GM12892 (cell line): ENCODE data around the gene PADI1.

Experiments used
- DNase-seq: peaks from one replicate; pipeline ENCODE4 v3.0.0; 2011; ENCODE audit not compliant: insufficient read length
- FAIRE-seq: peaks from 2 replicates; lab custom pipeline; 2011; peaks lifted over from hg19 to GRCh38; lab: Jason Lieb, UNC
- POLR2A ChIP-seq: IDR thresholded peaks from 2 replicates; pipeline ENCODE4 v1.6.1; 2011; ENCODE audit warnings: low read depth, low read length, control low read depth
- POLR2AphosphoS5 ChIP-seq: IDR thresholded peaks from 2 replicates; pipeline ENCODE4 v1.6.1; 2011; ENCODE audit warnings: low read depth, low read length, control low read depth
- TAF1 ChIP-seq: IDR thresholded peaks from 2 replicates; pipeline ENCODE4 v1.6.1; 2011; ENCODE audit warnings: low read depth, mild to moderate bottlenecking, control low read depth, low read length, borderline replicate concordance

The PADI1 gene

DNA sequence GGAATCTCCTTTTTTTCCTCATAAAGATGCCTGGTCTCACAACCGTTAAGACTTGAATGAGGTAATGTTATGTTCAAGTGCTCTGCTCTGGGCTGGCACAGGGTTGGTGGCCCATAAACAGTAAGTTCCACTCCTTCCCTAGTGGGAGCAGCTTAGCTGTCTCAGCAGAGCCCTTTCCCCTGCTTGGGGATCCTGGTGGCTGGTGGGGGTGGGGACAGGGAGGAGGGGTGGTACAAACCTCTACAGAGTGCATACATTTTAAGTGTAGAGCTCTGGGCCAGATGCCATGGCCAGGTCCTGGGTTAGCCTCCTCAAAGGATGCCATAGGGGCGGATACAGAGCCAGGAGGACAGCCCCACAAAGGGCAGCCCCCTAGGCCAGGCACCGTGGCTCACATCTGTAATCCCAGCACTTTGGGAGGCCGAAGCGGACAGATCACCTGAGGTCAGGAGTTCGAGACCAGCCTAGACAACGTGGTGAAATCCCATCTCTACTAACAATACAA, 20.7 kb upstream of the PADI1 start:
- FAIRE-seq (no peak), DNase-seq (no peak)
- TF ChIP-seq POLR2AphosphoS5 (no peak), POLR2A (no peak), TAF1 (no peak)

DNA sequence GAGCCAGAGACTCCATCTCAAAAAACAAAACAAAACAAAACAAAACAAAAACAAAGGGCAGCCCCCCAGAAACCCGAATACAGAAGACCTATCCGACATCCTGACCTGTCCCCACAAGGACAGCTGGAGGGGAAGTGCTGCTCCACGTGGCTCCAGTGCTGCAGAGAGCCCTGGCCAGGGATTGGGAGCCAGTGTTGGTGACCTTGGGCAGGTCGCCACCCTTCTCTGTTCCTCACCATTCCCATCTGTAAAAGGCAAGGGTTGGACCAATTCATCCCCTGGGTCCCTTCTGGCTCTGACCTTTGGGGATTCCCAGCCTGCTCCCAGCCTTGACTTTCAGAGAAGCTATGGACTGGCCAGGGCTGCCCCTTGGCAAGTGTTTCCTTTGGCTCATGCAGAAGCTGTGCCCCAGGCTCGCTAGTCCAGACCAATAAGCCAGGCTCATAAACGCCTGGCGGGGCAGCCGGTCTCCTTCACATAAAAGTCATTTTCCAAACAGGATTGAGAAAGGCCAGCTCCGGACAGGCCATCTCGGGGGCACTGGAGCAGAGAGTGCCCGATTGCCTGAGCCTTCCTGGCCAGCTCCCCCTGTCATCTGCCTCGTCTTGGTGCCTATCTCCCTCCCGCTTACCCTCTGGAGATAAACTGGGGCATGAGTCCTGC, 20.0 kb upstream of the PADI1 start:
- FAIRE-seq (no peak), DNase-seq (no peak)
- no peak for TF ChIP-seq POLR2A
- no peak for TF ChIP-seq TAF1
- TF ChIP-seq POLR2AphosphoS5, result no peak

DNA sequence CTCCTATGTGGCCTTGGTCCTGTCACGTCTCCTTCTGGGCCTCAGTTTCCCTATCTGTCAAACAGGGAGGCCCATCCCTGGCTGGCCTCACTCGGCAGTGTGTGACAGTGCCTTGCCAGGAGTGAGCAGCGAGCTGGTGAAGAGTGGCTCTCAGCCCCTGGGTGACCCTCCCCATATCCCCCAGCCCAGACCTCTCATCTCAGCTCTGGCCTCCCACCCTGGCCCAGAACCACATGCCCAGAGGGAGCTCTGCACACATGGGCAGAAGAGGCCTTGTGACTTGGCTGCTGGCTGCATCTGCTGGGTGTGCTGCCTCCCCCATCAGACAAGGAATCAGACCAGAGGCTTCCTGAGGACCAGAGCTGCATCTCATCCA, 19.5 kb upstream of the PADI1 start:
- FAIRE-seq (no peak), DNase-seq (no peak)
- TF ChIP-seq POLR2A, result no peak
- no peak for TF ChIP-seq TAF1
- no peak for TF ChIP-seq POLR2AphosphoS5

DNA sequence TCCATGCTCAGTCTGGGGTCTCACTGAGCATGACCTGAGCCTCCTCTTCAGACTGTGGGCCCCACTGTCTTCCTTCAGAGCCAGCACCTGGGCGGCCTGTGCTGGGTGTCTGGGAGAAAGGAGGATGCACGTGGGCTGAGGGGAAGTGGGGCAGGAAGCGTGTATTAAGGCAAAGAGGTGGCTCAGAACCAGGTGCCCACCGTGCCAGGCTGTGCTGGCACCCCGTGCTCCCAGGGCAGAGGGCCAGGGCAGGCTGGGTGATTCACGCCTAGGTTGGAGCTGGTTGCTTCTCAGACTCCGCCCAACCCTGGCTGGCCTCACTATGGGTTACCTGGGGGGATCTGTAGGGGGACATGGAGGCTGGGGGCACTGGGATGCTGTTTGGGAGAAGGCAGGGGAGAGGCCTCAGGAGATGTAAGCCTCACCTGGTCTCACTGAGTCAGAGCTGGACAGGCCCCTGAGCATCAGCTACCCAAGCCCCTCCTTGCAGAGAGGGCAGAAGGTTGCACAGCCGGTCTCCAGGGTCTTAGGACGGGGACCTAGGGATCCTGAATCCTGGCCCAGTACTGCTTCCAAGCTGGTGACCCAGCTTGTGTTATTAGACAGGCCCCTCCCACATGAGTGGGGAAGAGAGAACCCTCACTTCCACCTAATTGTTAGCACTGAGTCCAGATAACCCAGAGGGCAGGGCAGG, 18.6 kb upstream of the PADI1 start:
- TF ChIP-seq POLR2AphosphoS5, result no peak
- no peak for TF ChIP-seq TAF1
- TF ChIP-seq POLR2A, result no peak
- no peak for DNase-seq
- FAIRE-seq, result no peak

DNA sequence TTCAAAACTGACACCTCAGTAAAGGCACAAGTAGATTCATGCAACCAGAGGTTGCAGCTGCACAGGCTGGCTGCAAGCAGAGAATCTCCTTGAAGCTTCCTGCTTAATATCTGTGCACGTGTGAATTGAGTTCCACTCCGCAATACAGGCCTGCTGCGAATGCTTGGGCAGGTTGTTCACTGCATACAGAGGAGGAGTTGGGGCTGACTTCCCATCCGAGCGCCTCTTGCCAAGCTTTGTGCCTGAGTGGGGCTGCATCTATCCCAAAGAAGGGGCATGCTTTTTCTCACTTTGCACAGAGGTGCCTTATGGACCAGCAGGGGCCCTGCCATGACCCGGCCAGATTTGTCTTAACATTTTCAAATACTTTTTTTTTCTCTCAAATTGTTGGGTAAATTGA, 17.9 kb upstream of the PADI1 start:
- DNase-seq (no peak), FAIRE-seq (no peak)
- TF ChIP-seq TAF1, result no peak
- TF ChIP-seq POLR2A, result no peak
- no peak for TF ChIP-seq POLR2AphosphoS5

DNA sequence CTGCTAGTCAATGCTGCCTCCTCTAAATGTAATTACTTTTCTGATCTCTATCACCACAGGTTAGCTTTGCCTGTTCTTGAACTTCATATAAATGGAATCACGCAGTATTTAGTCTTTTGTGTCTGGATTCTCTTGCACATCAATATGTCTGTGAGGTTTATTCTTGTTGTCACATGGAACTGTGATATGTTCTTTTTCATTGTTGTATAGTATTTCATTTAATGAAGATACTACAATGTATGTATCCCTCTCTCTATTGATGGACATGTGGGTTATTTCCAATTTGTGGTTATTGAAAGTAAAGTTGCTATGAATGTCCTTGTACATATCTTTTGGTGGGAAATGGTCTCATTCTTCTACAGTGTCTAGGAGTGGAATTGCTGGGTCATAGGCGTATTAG, 16.7 kb upstream of the PADI1 start:
- FAIRE-seq (no peak), DNase-seq (no peak)
- no peak for TF ChIP-seq POLR2AphosphoS5
- TF ChIP-seq TAF1, result no peak
- TF ChIP-seq POLR2A, result no peak

DNA sequence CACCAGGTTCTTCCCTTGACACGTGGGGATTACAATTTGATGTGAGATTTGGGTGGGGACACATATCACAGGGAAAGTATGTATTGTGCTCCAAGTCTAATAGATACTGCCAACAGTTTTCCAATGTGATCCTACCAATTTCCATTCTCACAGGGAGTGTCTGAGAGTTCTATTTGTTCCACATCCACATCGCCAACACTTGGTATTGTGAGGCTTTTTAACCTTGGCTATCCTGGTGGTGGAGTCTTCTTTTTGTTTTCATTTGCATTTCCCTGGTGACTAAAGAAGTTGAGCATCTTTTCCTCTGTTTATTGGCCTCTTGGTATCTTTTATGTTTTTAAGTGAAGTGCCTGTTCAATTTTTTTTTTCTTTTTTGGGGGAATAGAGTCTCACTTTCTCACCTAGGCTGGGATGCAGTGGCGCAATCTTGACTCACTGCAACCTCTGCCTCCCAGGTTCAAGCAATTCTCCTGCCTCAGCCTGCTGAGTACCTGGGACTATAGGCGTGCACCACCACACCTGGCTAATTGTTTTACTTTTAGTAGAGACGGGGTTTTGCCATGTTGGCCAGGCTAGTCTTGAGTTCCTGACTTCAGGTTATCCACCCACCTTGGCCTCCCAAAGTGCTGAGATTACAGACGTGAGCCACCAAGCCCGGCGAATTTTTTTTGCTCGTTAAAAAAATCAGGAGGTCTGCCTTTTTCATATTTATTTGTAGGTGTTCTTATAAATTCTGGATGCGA, 15.9 kb upstream of the PADI1 start:
- FAIRE-seq, result no peak
- DNase-seq, result no peak
- no peak for TF ChIP-seq POLR2A
- no peak for TF ChIP-seq POLR2AphosphoS5
- no peak for TF ChIP-seq TAF1

DNA sequence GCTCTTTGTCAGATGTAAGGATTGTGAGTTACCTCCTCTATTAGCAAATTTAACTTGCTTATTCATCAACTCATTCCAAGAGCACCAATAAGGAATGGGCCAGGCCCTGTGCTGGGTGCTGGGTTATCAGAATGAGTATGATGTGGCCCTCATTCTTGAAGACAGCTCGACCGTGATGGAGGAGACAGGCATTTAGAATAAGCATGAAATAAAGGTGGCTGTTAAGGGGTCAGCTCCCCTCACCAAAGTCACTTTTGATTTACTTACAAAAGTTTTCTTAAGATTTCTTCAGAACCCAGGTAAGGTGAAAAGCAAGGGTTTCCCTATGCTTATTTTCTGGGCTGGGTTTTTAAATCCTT, 15.3 kb upstream of the PADI1 start:
- TF ChIP-seq POLR2AphosphoS5, result no peak
- TF ChIP-seq POLR2A, result no peak
- TF ChIP-seq TAF1, result no peak
- FAIRE-seq (no peak), DNase-seq (no peak)

DNA sequence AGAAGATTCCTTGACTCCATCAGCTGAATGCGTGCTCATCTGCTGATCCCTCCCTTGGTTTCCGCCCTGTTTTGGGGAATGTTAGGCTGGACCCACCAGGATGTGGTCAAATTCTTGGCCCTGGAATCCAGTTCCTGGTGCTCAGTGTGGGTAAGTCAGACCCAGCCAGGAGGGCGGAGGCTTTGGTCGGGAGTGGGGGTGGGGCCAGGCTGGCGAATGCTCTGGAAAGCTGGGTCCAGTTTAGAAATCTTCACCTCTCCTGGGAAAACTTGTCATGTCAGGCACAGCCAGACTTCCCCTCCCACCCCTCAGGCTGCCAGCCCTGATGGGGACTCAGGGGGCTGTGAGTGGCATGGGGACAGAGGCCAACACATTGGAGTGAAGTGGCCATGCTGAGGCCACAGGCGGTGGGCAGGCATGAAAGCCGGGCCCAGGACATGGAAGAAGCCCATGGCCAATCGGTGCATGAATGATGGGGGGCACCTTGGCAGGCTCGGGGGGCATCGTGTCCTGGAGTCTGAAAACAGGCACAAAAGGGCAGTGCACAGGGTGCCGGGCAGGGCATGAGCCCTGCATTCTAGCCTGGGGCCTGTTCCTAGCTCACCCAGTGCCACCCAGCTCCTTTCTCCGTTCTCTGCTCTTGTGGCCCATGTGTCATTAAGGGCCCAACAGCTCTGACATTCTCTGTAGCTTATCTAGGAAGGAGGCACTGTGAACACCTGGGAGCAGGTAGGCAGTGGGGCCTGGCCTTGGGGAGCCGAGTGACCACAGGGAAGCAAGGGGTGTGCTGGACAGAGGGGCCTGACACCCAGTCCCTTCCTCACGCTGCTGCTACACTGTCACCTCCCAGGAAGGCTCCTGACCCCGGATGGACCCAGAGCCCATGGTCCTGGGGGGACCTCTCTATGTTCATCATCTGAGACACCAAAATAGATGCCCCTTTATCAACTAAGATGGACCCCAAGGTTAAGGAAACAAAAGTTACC, 14.6 kb upstream of the PADI1 start:
- TF ChIP-seq POLR2A, result no peak
- no peak for TF ChIP-seq POLR2AphosphoS5
- TF ChIP-seq TAF1, result no peak
- no peak for DNase-seq
- FAIRE-seq, result no peak

DNA sequence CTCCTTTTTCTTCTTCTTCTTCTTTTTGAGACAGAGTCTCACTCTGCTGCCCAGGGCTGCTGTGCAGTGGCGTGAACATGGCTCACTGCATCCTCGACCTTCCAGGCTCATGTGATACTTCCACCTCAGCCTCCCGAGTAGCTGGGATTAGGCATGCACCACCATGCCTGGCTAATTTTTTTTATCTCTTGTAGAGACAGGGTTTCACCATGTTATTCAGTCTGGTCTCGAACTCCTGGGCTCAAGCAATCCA, 13.0 kb upstream of the PADI1 start:
- DNase-seq, result no peak
- FAIRE-seq, result no peak
- TF ChIP-seq TAF1 (no peak), POLR2AphosphoS5 (no peak), POLR2A (no peak)

DNA sequence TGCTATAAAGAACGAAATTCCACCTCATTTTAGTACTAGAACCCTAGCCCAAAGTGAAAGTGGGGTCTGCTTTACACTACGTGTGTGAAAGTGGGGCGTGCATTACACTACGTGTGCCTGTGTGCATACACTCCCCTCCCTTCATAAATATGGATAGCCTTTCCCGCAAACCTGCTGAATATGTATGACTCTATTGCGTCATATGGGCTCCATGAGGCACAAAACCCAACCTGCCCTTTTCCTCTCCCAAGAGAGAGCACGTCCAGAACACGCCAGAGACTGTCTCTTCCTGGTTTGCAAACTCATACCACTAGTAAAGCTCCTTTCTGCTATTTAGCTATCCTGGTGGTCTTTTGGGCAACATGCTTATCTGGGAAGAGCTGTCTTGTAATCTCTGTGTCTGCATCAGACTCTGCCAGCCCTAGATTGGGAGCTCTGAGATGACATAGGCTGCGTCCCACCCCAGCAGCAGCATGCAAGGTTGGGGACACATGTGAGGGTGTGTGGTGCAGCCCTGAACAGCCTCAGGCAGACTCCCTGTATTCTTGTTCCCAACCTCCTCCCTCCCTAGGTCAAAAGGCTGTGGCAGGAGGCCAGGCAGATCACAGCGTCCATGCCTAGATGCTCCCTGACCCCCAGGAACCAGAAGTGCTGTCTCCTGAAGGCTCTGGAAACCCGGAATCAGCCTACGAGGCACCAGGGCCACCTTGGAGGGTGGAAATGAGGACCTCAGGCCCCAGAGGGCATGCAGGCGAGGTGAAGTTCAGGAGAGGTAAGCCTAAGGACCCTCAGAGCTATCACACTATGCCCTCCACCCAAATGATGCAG, 12.3 kb upstream of the PADI1 start:
- TF ChIP-seq TAF1 (no peak), POLR2AphosphoS5 (no peak), POLR2A (no peak)
- DNase-seq, result no peak
- FAIRE-seq, result no peak
